Measurements from ENCODE around the gene KCNH1. TPM values are rescaled to one million over a fixed set of nuclear protein-coding genes. Genes with fewer than 3 reads are reported as not detected.

KCNH1 gene
- total RNA-seq, 6 experiments from 2014 or later = 0.90 to 1.8 (median 1.5) TPM

DNA sequence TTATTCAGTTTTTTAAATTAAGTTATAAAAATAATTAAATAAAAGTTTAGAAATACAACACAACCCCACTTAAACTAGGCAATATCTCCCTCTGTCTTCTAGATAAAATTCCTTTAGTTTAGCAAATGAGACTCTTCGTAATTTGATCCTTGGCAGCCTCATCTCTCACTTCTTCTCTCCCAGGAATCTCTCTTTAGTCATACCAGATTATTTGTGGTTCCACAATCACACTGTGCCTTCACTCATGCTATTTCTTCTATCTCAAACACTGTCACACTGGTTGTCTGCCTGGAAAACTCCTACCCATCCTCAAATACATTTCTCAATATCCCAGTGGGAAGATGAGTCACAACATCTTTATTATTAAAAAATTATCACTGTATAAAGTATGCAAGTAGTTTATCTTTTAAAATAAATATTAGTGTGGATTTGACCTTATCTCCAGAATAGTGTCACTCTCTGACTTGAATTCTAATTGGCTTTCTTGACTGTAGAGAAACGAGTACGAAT, 195.5 kb downstream of the KCNH1 start:
- Mint-ChIP-seq H3K4me3 (no peak overlapping the region), H3K9me3 (no peaks in the 10 kb centered on the region), H3K27ac (no peak overlapping the region), H3K36me3 (ENCODE audit: low read depth) (no peaks in the 10 kb centered on the region), H3K4me1 (ENCODE audit: low read depth) (no peaks in the 10 kb centered on the region), H3K27me3 (ENCODE audit: insufficient read depth) (0 out of 2 replicates have a peak, but pooled peaks cover 2% of the 10 kb centered on the region)
- no peak for DNase-seq
- TF ChIP-seq, protein P1, sequence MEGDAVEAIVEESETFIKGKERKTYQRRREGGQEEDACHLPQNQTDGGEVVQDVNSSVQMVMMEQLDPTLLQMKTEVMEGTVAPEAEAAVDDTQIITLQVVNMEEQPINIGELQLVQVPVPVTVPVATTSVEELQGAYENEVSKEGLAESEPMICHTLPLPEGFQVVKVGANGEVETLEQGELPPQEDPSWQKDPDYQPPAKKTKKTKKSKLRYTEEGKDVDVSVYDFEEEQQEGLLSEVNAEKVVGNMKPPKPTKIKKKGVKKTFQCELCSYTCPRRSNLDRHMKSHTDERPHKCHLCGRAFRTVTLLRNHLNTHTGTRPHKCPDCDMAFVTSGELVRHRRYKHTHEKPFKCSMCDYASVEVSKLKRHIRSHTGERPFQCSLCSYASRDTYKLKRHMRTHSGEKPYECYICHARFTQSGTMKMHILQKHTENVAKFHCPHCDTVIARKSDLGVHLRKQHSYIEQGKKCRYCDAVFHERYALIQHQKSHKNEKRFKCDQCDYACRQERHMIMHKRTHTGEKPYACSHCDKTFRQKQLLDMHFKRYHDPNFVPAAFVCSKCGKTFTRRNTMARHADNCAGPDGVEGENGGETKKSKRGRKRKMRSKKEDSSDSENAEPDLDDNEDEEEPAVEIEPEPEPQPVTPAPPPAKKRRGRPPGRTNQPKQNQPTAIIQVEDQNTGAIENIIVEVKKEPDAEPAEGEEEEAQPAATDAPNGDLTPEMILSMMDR (IDR thresholded peaks at IDR 0.05) = no peak

DNA sequence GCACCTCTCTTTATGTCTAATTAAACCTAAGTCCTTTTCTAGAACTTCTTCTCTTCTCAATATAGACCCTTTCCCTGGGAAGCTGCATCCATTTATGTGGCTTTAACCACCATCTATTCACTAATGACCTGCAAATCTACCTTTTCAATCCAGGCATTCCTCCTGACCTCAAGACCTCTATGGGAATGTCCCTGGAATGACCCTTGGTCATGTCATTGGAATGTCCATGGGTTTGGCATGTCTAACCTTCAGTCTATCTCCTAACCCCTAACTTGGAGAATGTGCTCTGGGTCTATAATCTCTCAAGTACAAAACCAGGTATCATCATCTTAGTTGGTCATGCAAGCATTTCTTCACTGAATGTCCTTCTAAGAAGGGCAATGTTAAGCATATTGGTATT, 196.1 kb downstream of the KCNH1 start:
- 0 out of 2 replicates have a peak, but pooled peaks cover 2% of the 10 kb centered on the region for H3K27me3 Mint-ChIP-seq (ENCODE audit: insufficient read depth)
- no peak overlapping the region for H3K4me3 Mint-ChIP-seq
- DNase-seq = no peak
- TF ChIP-seq, protein P1 (IDR thresholded peaks at IDR 0.05) = no peak
- H3K9me3 Mint-ChIP-seq = no peaks in the 10 kb centered on the region
- no peaks in the 10 kb centered on the region for H3K36me3 Mint-ChIP-seq (ENCODE audit: low read depth)
- no peaks in the 10 kb centered on the region for H3K4me1 Mint-ChIP-seq (ENCODE audit: low read depth)
- no peak overlapping the region for H3K27ac Mint-ChIP-seq

DNA sequence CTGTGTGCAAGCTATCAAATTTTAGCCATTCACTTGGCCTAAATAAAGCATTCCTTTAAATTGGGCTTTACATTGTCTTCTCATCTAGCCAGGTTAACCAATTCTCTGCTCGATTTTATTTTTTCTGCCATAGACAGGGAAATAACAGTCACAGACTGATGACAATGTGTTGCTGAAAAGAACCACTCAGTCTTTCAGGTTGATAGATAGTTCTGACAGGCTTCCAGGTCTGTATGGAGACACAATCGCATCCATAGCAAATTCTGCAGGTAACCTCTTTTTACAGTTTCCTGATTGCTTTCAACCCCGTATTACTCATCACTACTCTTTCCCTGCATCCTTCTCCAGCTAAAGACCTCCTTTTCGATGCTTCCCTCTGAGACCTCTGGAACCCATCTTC, 198.0 kb downstream of the KCNH1 start:
- Mint-ChIP-seq H3K4me1 (ENCODE audit: low read depth) (no peaks in the 10 kb centered on the region), H3K27ac (no peak overlapping the region), H3K9me3 (no peaks in the 10 kb centered on the region; the same call in 1 of the 2 replicates), H3K4me3 (no peak overlapping the region), H3K27me3 (ENCODE audit: insufficient read depth) (0 out of 2 replicates have a peak, but pooled peaks cover 1% of the 10 kb centered on the region), H3K36me3 (ENCODE audit: low read depth) (no peaks in the 10 kb centered on the region)
- no peak for DNase-seq
- TF ChIP-seq, protein P1 (IDR thresholded peaks at IDR 0.05) = no peak

DNA sequence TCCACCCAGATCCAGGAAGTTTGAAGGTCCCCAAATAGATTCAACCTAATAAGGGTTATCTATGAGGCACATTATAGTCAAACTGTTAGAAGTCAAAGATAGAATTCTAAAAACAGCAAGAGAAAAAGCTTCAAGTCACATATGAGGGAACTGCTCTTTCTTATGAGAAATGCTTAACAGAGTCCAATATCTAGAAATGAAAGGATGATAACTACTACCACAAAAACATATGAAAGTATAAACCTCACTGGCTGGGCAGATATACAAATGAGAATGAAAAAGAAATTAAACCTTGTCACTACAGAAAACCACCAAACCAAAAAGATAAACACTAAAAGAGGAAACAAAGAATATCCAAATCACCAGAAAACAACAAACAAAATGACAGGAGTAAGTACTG, 201.8 kb downstream of the KCNH1 start:
- no peaks in the 10 kb centered on the region for H3K36me3 Mint-ChIP-seq (ENCODE audit: low read depth)

DNA sequence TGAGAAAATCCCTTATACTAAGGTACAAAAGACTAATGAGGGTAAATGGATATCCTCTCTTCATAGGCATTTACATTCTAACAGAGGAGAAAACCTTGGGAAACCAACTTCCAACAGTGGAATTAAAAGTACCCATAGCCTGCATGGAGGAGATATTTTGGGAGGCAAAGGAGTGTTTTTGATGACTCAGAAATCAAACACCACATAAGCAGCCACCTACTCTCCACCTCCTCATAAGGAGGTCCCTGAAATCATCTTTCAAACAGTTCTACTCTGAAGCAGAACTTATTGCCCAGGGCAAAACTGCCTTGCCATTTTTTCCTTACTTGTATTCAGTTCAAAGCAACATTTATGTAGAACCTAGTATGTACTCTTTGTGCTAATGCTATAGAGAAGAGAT, 211.3 kb downstream of the KCNH1 start:
- H3K9me3 Mint-ChIP-seq = peaks cover 12% of the 10 kb centered on the region
- no peaks in the 10 kb centered on the region for H3K36me3 Mint-ChIP-seq (ENCODE audit: low read depth)
- H3K27ac Mint-ChIP-seq = no peak overlapping the region
- DNase-seq = no peak
- H3K4me1 Mint-ChIP-seq (ENCODE audit: low read depth) = no peaks in the 10 kb centered on the region
- H3K4me3 Mint-ChIP-seq = no peak overlapping the region
- TF ChIP-seq, protein P1 (IDR thresholded peaks at IDR 0.05) = no peak
- no peaks in the 10 kb centered on the region; the same call in 1 of the 2 replicates for H3K27me3 Mint-ChIP-seq (ENCODE audit: insufficient read depth)

More for the DNA sequence above, 201.8 kb downstream of the KCNH1 start:
- H3K4me3 Mint-ChIP-seq = no peak overlapping the region
- H3K9me3 Mint-ChIP-seq = no peaks in the 10 kb centered on the region; the same call in none of the 2 replicates
- peaks cover 5% of the 10 kb centered on the region; the same call in 1 of the 2 replicates for H3K27me3 Mint-ChIP-seq (ENCODE audit: insufficient read depth)
- no peak overlapping the region for H3K27ac Mint-ChIP-seq
- no peak for DNase-seq
- TF ChIP-seq, protein P1 (IDR thresholded peaks at IDR 0.05) = no peak
- no peaks in the 10 kb centered on the region for H3K4me1 Mint-ChIP-seq (ENCODE audit: low read depth)

Measured in HFFc6 (cell line).